ENCODE data around the gene RFT1. TPM values are rescaled to one million over a fixed set of nuclear protein-coding genes. Genes with fewer than 3 reads are reported as not detected.

The RFT1 gene
- total RNA-seq, 1 experiment from 2014 or later: 26.3 TPM

DNA sequence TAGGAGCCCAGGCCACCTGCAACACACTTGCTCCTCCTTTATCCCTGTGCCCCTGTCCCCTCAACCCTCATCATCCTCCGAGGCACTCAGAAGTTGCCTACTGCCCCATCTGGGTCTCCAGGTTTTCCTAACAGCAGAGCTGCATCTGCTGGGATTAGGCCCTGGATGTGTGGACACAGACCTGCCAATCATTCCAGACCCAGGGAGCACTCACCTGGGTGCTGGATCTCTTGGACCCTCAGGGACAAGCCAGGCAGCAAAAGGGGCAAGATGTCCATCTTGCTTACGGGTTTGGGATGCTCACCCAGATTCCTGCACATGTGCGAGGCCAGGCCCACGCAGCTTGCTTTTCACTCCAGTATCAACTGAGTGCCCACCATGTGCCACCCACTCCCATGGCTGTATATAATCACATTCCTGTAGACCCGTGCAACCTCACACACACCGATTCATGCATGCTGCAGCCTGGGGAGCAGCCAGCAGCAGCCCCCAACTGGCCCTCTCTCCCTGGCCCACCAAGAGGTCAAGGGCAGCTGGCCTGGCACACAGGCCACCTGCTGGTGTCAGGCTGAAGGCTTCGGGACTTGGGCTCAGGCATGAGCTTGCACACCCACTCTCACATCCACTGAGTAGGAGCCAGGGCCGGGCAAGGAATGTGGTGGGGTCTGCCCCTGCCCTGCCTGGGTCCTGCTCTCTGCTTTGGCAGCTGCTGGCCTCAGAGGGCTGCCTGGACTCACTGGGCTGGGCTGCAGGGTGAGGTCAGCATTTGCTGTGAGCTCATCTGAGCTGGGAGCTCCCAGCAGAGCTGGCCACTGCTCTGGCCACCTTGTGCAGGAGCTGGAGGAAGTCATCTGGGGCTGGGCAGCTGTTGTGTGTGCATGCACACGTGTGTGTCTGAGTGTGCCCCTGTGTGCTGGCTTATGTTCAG is 45.6 kb upstream of the RFT1 start:
- Mint-ChIP-seq H3K9me3 (no peaks in the 10 kb centered on the region), H3K27ac (no peak overlapping the region; the same call in 1 of the 2 replicates), H3K27me3 (ENCODE audit: low read depth) (no peaks in the 10 kb centered on the region), H3K4me3 (no peak overlapping the region), H3K36me3 (no peaks in the 10 kb centered on the region), H3K4me1 (peaks cover 28% of the 10 kb centered on the region)
- CTCF ChIA-PET: interaction anchor here (0.8 to 1.2 kb wide), 3 partner anchors 15 to 38 kb away, joined by 3 to 4 read pairs (median 3); partner anchors contain the start of gene PRKCD
- TF ChIP-seq SOX15 (CRISPR knock-in tag; IDR thresholded peaks at IDR 0.05) (no peak), NFATC4 (CRISPR knock-in tag; IDR thresholded peaks at IDR 0.05) (no peak), NFYB (CRISPR knock-in tag; conservative IDR thresholded peaks at IDR 0.05; ENCODE audit: low read depth) (no peak), ZNF671 (CRISPR knock-in tag; IDR thresholded peaks at IDR 0.05) (no peak), USF1 (CRISPR knock-in tag; IDR thresholded peaks at IDR 0.05) (no peak), ZNF263 (CRISPR knock-in tag; IDR thresholded peaks at IDR 0.05; ENCODE audit: low read depth) (no peak)
- POLR2A ChIA-PET: no interaction called here
- DNase-seq (ENCODE audit: low spot score): no peak
- no peak for ATAC-seq

DNA sequence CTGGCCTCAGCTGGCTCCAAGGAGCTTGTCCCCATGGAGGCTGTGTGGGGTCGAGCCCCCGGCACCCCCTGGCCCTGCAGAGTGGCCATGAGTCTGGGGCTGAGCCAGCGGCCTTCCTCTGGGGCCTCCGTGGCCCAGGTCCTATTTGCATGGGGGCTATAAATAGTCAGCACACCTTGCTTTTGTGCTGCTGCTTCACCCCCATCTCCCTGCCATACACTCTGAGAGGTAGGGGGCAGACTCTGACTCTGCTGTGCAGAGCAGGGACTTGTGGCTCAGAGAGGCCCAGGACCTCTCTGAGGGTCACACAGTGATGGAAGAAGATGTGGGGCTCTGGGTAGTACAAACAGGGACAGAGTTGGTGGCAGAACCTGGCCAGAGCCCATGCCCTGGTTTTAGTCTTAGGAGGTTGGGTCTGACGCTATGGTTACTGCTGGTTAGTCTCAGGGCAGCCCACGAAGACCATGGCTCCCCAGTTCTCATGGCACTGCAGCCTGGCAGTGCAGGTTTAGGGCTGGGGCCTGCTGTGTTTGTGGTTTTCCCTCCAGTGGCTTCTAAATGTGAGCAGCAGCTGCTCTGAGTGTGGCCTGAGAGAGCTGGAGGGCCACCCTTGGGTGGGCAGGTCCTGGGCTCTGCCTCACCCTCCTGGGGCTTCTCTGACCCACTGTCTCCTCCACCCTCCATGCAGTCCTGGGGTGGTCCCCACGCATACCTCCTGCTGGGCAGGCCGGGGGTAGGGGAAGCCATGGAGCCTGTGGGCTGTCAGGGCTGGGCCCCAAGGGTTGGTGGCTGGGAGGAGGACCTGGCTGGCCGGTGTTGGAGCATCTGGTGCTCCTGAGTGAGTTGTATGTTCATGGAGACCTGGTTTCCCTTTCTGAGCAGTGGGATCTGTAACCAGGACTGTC is 44.4 kb upstream of the RFT1 start:
- no peak; the same call in 1 of the 2 replicates for ATAC-seq
- POLR2A ChIA-PET: no interaction called here
- no peaks in the 10 kb centered on the region for H3K36me3 Mint-ChIP-seq
- CTCF ChIA-PET: interaction anchor here (0.6 to 1.7 kb wide), 4 partner anchors 9 to 61 kb away, joined by 3 to 5 read pairs (median 4); no protein-coding TSS in a partner anchor
- H3K4me3 Mint-ChIP-seq: no peak overlapping the region
- peak overlapping the region; percentile 49; the same call in 1 of the 2 replicates for H3K27ac Mint-ChIP-seq
- no peaks in the 10 kb centered on the region for H3K27me3 Mint-ChIP-seq (ENCODE audit: low read depth)
- H3K9me3 Mint-ChIP-seq: no peaks in the 10 kb centered on the region
- TF ChIP-seq ATF1 (CRISPR knock-in tag; IDR thresholded peaks at IDR 0.05): no peak
- no peak for TF ChIP-seq KAT7 (CRISPR knock-in tag; IDR thresholded peaks at IDR 0.05; ENCODE audit: borderline replicate concordance)
- no peak for TF ChIP-seq RELA (CRISPR knock-in tag; IDR thresholded peaks at IDR 0.05; ENCODE audit: borderline replicate concordance)
- TF ChIP-seq JUN (CRISPR knock-in tag; IDR thresholded peaks at IDR 0.05): no peak
- TF ChIP-seq CREB1 (CRISPR knock-in tag; IDR thresholded peaks at IDR 0.05): no peak
- TF ChIP-seq ZNF232 (CRISPR knock-in tag; IDR thresholded peaks at IDR 0.05): no peak
- no peak for TF ChIP-seq ZNF396 (CRISPR knock-in tag; IDR thresholded peaks at IDR 0.05; ENCODE audit: borderline replicate concordance)
- no peak for TF ChIP-seq ZNF121 (CRISPR knock-in tag; IDR thresholded peaks at IDR 0.05)
- H3K4me1 Mint-ChIP-seq: peaks cover 33% of the 10 kb centered on the region
- no peak for DNase-seq (ENCODE audit: low spot score)

GRCh38 chr3:53173107-53173506 is 42.9 kb upstream of the RFT1 start:
- H3K4me1 Mint-ChIP-seq: peaks cover 46% of the 10 kb centered on the region
- ChIA-PET CTCF (interaction anchor here (1.5 to 2.1 kb wide), 3 partner anchors 12 to 59 kb away, joined by 4 to 8 read pairs (median 5); partner anchors contain the start of gene PRKCD), POLR2A (no interaction called here)
- DNase-seq (ENCODE audit: low spot score) (no peak), ATAC-seq (no peak)
- no peaks in the 10 kb centered on the region for H3K9me3 Mint-ChIP-seq
- no peak overlapping the region for H3K27ac Mint-ChIP-seq
- H3K36me3 Mint-ChIP-seq: no peaks in the 10 kb centered on the region
- H3K27me3 Mint-ChIP-seq (ENCODE audit: low read depth): no peaks in the 10 kb centered on the region
- no peak overlapping the region for H3K4me3 Mint-ChIP-seq
- TF ChIP-seq, protein P1, sequence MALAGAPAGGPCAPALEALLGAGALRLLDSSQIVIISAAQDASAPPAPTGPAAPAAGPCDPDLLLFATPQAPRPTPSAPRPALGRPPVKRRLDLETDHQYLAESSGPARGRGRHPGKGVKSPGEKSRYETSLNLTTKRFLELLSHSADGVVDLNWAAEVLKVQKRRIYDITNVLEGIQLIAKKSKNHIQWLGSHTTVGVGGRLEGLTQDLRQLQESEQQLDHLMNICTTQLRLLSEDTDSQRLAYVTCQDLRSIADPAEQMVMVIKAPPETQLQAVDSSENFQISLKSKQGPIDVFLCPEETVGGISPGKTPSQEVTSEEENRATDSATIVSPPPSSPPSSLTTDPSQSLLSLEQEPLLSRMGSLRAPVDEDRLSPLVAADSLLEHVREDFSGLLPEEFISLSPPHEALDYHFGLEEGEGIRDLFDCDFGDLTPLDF (CRISPR knock-in tag; IDR thresholded peaks at IDR 0.05): no peak
- no peak for TF ChIP-seq ZSCAN18 (CRISPR knock-in tag; IDR thresholded peaks at IDR 0.05)
- no peak for TF ChIP-seq AR (CRISPR knock-in tag; IDR thresholded peaks at IDR 0.05)
- no peak for TF ChIP-seq AFF4 (CRISPR knock-in tag; IDR thresholded peaks at IDR 0.05; ENCODE audit: borderline replicate concordance)
- TF ChIP-seq ATF3 (CRISPR knock-in tag; conservative IDR thresholded peaks at IDR 0.05): no peak

Data from WTC11 (cell line).